ENCODE data around the gene MED27.

MED27 gene

DNA sequence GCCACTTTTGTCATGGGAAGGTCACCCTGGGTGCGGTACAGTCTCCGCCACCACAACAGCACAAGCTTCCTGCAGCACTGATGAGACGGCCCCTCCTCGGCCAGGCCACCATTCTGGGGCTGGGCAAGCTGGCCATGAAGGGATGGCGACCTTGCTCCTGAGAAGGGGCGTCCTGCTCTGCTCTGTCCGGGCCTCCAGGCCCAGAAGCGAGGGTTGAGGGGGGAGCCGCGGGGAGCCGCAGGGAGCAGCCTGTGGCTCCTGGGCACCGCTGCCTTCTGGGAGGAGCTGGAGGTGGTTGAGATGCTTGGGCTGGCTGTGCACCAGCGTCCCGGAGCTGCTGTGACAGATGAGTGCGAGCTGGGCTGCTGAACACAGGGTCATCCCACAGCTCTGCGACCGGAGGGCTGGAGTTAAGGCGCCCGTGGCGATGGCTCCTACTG lies 255.5 kb downstream of the MED27 start:
- no peak overlapping the region for H3K4me3 ChIP-seq (ENCODE audit: insufficient read depth, low read depth, low read length)
- 88 to 90% methylated on average over 20 of the region's 20 CpGs for WGBS, 2 experiments
- no peaks in the 10 kb centered on the region for H3K9me3 ChIP-seq (ENCODE audit: control insufficient read depth, low read length)
- no peak overlapping the region for H3K27ac ChIP-seq (ENCODE audit: insufficient read depth, low read depth, low read length, poor library complexity, severe bottlenecking)
- H3K27me3 ChIP-seq (ENCODE audit: control insufficient read depth, insufficient read depth, low read length, poor library complexity, severe bottlenecking) = no peaks in the 10 kb centered on the region
- no peaks in the 10 kb centered on the region for H3K36me3 ChIP-seq (ENCODE audit: control insufficient read depth, insufficient read depth, low read length)
- H3K4me1 ChIP-seq (ENCODE audit: control insufficient read depth, insufficient read depth, low read length) = no peaks in the 10 kb centered on the region

DNA sequence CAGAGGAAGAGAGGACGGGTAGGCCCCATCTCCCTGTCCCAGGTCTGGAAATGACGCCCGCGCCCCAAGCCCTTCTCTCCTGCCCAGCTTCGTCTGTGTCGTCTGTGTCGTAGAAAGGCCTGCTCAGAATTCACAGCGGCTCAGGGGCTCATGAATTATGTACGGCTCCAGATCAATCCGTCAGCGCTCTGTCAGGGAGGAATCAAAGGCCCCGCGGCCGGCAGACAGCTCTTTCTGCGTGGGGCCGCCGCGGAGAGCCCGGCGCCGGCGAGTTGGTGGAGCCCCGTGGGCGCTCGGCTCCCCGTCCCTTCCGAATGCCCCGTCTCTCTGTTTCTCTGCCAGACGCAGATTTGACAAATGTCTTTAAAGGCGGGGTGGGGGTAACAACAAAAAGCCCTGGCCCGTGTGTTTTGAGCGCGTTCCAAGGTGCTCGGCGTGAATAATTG lies 255.9 kb downstream of the MED27 start:
- Histone ChIP-seq H3K27ac (ENCODE audit: insufficient read depth, low read depth, low read length, poor library complexity, severe bottlenecking) (no peak overlapping the region), H3K36me3 (ENCODE audit: control insufficient read depth, insufficient read depth, low read length) (no peaks in the 10 kb centered on the region), H3K4me1 (ENCODE audit: control insufficient read depth, insufficient read depth, low read length) (no peaks in the 10 kb centered on the region), H3K4me3 (ENCODE audit: insufficient read depth, low read depth, low read length) (no peak overlapping the region), H3K9me3 (ENCODE audit: control insufficient read depth, low read length) (no peaks in the 10 kb centered on the region), H3K27me3 (ENCODE audit: control insufficient read depth, insufficient read depth, low read length, poor library complexity, severe bottlenecking) (no peaks in the 10 kb centered on the region)
- 91 to 93% methylated on average over 35 of the region's 35 CpGs for WGBS, 2 experiments

DNA sequence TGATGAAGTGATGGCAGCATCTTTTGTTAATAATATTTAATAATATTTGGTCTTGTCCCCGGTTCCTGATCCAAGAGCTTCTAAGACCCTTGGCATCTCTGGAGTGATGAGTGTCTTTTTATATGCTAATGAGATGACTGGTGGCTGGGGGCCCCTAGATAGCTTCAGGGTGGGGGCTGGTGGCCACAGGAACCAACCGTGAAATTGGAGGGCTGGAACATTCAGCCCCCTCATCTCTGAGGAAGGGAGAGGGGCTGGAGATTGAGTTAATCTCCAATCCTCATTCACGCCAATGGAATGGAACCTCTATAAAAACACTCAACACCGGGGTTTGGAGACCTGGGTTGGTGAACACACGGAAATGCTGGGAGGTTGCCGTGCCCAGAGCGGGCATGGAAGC lies 261.6 kb downstream of the MED27 start:
- Histone ChIP-seq H3K4me3 (ENCODE audit: insufficient read depth, low read depth, low read length) (no peak overlapping the region), H3K9me3 (ENCODE audit: control insufficient read depth, low read length) (no peaks in the 10 kb centered on the region), H3K27me3 (ENCODE audit: control insufficient read depth, insufficient read depth, low read length, poor library complexity, severe bottlenecking) (no peaks in the 10 kb centered on the region), H3K4me1 (ENCODE audit: control insufficient read depth, insufficient read depth, low read length) (peaks cover 10% of the 10 kb centered on the region), H3K27ac (ENCODE audit: insufficient read depth, low read depth, low read length, poor library complexity, severe bottlenecking) (no peak overlapping the region), H3K36me3 (ENCODE audit: control insufficient read depth, insufficient read depth, low read length) (no peaks in the 10 kb centered on the region)
- 84 to 87% methylated on average over 7 of the region's 7 CpGs for WGBS, 2 experiments

DNA sequence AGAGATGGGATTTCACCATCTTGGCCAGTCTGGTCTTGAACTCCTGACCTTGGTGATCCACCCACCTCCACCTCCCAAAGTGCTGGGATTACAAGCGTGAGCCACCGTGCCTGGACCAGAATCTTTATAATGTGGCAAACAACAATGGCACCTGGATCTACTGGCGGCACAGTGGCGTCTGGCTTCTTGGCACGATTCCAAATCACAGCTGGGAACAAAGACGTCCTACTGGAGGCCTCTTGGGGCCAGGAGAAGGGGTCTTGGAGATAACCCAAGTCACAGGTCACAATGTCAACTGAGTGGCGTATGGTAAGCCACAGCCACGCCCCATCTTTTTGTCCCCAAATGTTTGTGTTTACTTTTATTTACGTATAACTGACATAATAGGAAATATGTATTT lies 262.0 kb downstream of the MED27 start:
- Histone ChIP-seq H3K27me3 (ENCODE audit: control insufficient read depth, insufficient read depth, low read length, poor library complexity, severe bottlenecking) (no peaks in the 10 kb centered on the region), H3K27ac (ENCODE audit: insufficient read depth, low read depth, low read length, poor library complexity, severe bottlenecking) (no peak overlapping the region), H3K36me3 (ENCODE audit: control insufficient read depth, insufficient read depth, low read length) (no peaks in the 10 kb centered on the region), H3K4me1 (ENCODE audit: control insufficient read depth, insufficient read depth, low read length) (peaks cover 10% of the 10 kb centered on the region), H3K4me3 (ENCODE audit: insufficient read depth, low read depth, low read length) (no peak overlapping the region), H3K9me3 (ENCODE audit: control insufficient read depth, low read length) (no peaks in the 10 kb centered on the region)
- WGBS, 2 experiments = 84 to 90% methylated on average over 6 to 9 of the region's 9 CpGs

DNA sequence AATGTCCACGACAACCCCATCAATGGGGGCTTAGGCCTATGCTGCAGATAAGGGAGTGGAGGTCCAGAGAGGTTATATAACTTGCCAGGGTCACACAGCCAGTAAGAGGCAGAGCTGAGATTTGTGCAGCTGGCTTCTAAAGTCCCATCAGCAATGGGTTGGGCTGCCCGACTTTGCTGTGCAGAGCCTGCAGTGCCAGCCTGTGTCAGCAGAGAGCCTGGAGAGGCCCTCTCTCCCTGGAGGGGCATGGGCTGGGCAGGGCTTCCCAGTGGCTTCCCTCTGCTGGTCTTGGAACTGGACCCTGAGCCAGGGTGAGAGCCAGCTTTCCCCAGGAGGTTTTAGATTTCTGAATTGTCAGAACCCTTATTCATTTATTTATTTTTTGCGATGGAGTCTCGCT lies 262.6 kb downstream of the MED27 start:
- H3K36me3 ChIP-seq (ENCODE audit: control insufficient read depth, insufficient read depth, low read length) = no peaks in the 10 kb centered on the region
- no peaks in the 10 kb centered on the region for H3K27me3 ChIP-seq (ENCODE audit: control insufficient read depth, insufficient read depth, low read length, poor library complexity, severe bottlenecking)

DNA sequence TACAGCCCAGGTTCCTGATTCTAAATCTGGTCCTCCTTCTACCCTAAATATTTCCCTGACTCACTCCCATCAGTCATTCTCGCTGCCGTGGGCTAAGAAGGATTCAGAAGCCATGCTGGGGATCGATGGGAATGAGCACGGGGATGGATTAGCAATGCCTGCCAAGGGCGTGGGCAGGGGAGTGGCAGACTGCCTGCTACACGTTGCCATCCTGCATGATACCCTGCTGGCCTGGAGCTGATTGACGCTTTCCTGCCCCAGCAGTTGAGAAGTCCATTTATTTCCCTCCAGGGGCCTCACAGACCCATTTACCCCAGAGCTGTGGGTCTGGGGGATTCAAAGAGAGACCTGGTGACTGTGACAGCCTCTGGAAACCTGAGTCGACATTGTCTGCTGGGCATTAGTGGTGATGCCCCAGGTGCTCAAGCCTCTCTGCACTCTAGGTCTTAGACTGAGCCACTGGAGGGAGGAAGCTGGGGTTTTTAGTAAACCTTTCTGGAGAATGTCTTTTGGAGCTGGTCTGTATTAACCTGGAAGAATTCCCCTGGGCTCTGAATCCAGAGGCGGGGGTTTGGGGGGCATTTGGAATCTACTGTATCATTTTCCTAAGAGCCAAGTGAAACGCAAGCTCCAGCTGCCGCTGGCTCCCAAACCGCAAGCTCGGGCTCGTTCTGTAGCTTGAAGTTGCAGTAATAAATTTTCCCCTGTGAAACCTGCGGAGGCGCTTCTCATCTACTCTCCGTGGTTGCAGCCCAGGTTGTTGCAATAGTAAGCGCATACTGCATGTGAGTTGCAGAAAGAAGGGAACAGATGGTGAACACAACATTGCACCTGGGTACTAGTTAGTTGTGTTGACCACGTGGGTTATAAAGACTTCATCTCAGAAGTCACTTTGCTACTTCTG lies 263.4 kb downstream of the MED27 start:
- H3K4me1 ChIP-seq (ENCODE audit: control insufficient read depth, insufficient read depth, low read length) = peaks cover 10% of the 10 kb centered on the region
- 80 to 81% methylated on average over 19 of the region's 19 CpGs for WGBS, 2 experiments
- no peak overlapping the region for H3K27ac ChIP-seq (ENCODE audit: insufficient read depth, low read depth, low read length, poor library complexity, severe bottlenecking)
- H3K9me3 ChIP-seq (ENCODE audit: control insufficient read depth, low read length) = no peaks in the 10 kb centered on the region
- no peak overlapping the region for H3K4me3 ChIP-seq (ENCODE audit: insufficient read depth, low read depth, low read length)
- no peaks in the 10 kb centered on the region for H3K27me3 ChIP-seq (ENCODE audit: control insufficient read depth, insufficient read depth, low read length, poor library complexity, severe bottlenecking)
- no peaks in the 10 kb centered on the region for H3K36me3 ChIP-seq (ENCODE audit: control insufficient read depth, insufficient read depth, low read length)

More for the DNA sequence above, 262.6 kb downstream of the MED27 start:
- WGBS, 2 experiments = 92 to 94% methylated on average over 4 of the region's 4 CpGs
- Histone ChIP-seq H3K9me3 (ENCODE audit: control insufficient read depth, low read length) (no peaks in the 10 kb centered on the region), H3K4me3 (ENCODE audit: insufficient read depth, low read depth, low read length) (no peak overlapping the region), H3K27ac (ENCODE audit: insufficient read depth, low read depth, low read length, poor library complexity, severe bottlenecking) (no peak overlapping the region), H3K4me1 (ENCODE audit: control insufficient read depth, insufficient read depth, low read length) (peaks cover 10% of the 10 kb centered on the region)

DNA sequence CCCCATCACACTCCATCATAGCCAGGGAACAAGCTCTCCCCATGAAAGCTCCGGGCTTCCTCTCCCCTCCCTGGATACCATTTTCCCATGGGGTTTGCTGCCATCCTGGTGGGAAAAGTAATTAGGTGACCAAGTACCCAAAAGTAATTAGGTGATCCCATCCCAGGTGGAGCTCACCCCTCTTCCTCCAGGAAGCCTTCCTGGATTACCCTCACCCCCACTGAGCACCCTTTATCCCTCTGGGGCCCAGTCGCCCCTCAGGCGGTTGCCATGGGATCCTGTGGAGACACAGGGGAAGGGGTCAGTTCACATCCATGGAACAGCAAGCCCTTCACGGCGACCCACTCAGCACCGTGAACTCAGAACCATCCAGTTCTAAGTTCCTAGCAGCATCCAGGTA lies 265.0 kb downstream of the MED27 start:
- no peaks in the 10 kb centered on the region for H3K27me3 ChIP-seq (ENCODE audit: control insufficient read depth, insufficient read depth, low read length, poor library complexity, severe bottlenecking)
- H3K36me3 ChIP-seq (ENCODE audit: control insufficient read depth, insufficient read depth, low read length) = no peaks in the 10 kb centered on the region
- H3K4me1 ChIP-seq (ENCODE audit: control insufficient read depth, insufficient read depth, low read length) = peaks cover 17% of the 10 kb centered on the region
- no peak overlapping the region for H3K27ac ChIP-seq (ENCODE audit: insufficient read depth, low read depth, low read length, poor library complexity, severe bottlenecking)
- WGBS, 2 experiments = 94 to 96% methylated on average over 6 of the region's 6 CpGs
- H3K4me3 ChIP-seq (ENCODE audit: insufficient read depth, low read depth, low read length) = no peak overlapping the region
- H3K9me3 ChIP-seq (ENCODE audit: control insufficient read depth, low read length) = no peaks in the 10 kb centered on the region

DNA sequence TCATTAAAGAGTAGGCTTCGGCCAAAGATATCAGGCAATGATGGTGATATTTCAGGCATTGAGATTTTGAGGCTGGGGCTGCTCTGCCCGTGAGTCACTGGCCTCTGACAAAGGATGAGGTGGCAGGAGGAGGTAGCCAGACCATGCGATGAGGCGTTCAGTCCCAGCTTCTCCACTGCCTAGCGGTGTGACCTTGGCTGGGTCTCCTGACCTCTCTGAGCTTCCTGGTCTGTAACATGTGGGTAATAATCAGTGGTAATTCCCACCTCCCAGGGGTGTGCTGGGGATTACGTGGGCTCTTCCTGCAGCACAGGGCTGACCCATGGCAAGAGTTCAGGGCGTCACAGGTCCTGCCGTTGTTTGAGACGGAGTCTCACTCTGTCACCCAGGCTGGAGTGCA lies 266.6 kb downstream of the MED27 start:
- H3K4me3 ChIP-seq (ENCODE audit: insufficient read depth, low read depth, low read length) = no peak overlapping the region
- H3K9me3 ChIP-seq (ENCODE audit: control insufficient read depth, low read length) = no peaks in the 10 kb centered on the region
- 93 to 94% methylated on average over 9 of the region's 9 CpGs for WGBS, 2 experiments
- H3K4me1 ChIP-seq (ENCODE audit: control insufficient read depth, insufficient read depth, low read length) = peaks cover 26% of the 10 kb centered on the region
- H3K27me3 ChIP-seq (ENCODE audit: control insufficient read depth, insufficient read depth, low read length, poor library complexity, severe bottlenecking) = no peaks in the 10 kb centered on the region
- no peak overlapping the region for H3K27ac ChIP-seq (ENCODE audit: insufficient read depth, low read depth, low read length, poor library complexity, severe bottlenecking)
- no peaks in the 10 kb centered on the region for H3K36me3 ChIP-seq (ENCODE audit: control insufficient read depth, insufficient read depth, low read length)

DNA sequence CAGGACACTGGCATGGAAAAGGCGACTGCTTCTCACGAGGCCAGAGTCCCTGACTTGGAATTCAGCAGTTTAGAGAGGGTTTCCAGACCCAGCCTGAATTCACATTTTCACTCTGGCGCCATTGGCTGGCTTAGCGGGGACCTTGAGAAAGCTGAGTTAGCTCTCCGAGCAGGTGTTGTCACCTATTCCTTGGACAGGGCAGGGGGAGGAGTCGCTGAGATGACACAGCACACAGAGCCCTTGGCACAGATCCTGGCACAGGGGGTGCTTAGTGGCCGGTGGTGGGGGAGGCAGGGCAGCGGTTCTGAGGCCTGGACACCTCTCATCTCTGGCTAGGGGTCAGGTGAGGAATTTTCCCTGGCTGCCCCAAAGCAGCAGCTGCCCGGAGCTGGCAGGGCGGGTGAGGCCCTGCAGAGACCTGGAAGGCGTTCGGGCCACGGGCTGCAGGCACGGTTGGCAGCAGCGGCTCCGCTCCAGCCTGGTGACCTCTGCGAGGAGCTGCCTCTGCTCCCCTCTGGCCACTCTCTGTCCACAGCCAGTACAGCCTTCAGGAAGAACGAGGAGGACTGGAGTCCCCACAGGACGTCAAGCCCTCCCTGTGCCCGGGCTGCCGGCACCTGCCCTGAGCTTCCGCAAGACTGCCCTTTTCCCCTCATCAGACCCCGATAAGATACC lies 267.4 kb downstream of the MED27 start:
- peaks cover 24% of the 10 kb centered on the region for H3K4me1 ChIP-seq (ENCODE audit: control insufficient read depth, insufficient read depth, low read length)
- no peaks in the 10 kb centered on the region for H3K9me3 ChIP-seq (ENCODE audit: control insufficient read depth, low read length)
- H3K36me3 ChIP-seq (ENCODE audit: control insufficient read depth, insufficient read depth, low read length) = no peaks in the 10 kb centered on the region
- WGBS, 2 experiments = 93 to 94% methylated on average over 23 of the region's 23 CpGs
- no peaks in the 10 kb centered on the region for H3K27me3 ChIP-seq (ENCODE audit: control insufficient read depth, insufficient read depth, low read length, poor library complexity, severe bottlenecking)
- no peak overlapping the region for H3K27ac ChIP-seq (ENCODE audit: insufficient read depth, low read depth, low read length, poor library complexity, severe bottlenecking)
- no peak overlapping the region for H3K4me3 ChIP-seq (ENCODE audit: insufficient read depth, low read depth, low read length)

DNA sequence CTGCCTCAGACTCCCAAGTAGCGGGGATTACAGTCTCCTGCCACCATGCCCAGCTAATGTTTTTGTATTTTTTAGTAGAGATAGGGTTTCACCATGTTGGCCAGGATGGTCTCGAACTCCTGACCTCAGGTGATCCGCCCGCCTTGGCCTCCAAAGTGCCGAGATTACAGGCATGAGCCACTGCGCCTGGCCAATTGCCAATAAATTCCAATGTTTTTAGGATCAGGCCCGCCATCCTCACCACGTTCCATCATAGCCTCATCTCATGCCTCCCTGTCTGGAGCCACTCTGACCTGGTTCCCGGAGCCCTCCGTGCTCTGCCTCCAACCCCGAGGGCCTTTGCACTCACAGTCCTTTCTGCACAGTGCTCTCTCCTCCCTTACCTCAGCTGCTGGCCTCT lies 268.3 kb downstream of the MED27 start:
- Histone ChIP-seq H3K4me1 (ENCODE audit: control insufficient read depth, insufficient read depth, low read length) (peaks cover 33% of the 10 kb centered on the region), H3K27ac (ENCODE audit: insufficient read depth, low read depth, low read length, poor library complexity, severe bottlenecking) (no peak overlapping the region), H3K36me3 (ENCODE audit: control insufficient read depth, insufficient read depth, low read length) (no peaks in the 10 kb centered on the region), H3K4me3 (ENCODE audit: insufficient read depth, low read depth, low read length) (no peak overlapping the region), H3K27me3 (ENCODE audit: control insufficient read depth, insufficient read depth, low read length, poor library complexity, severe bottlenecking) (no peaks in the 10 kb centered on the region), H3K9me3 (ENCODE audit: control insufficient read depth, low read length) (no peaks in the 10 kb centered on the region)
- 94 to 95% methylated on average over 11 of the region's 11 CpGs for WGBS, 2 experiments
